Liver (tissue), 9 donors: Measurements from ENCODE around the gene ACOT6. TPM values are rescaled to one million over a fixed set of nuclear protein-coding genes. Genes with fewer than 3 reads are reported as not detected.

Experiments
- DNase-seq: peaks from one replicate; pipeline ENCODE4 v3.0.0-alpha.2; 2017; ENCODE audit warnings: low spot score
- H3K27ac ChIP-seq, 2 donors: one replicate each; pipeline ENCODE4 v1.7.0; 2013; ENCODE audit warnings: inconsistent platforms in 2 of 2, low read length in 2 of 2, control low read depth in 1 of 2, low read depth in 1 of 2, mild to moderate bottlenecking in 1 of 2
- H3K27me3 ChIP-seq, 4 donors: one replicate each; pipeline versions ENCODE4 v1.6.1 to v1.7.0; 2013; ENCODE audit warnings: low read length in 3 of 4, inconsistent platforms in 1 of 4, mild to moderate bottlenecking in 1 of 4, moderate library complexity in 1 of 4; ENCODE audit not compliant: control insufficient read depth in 4 of 4, insufficient read depth in 4 of 4
- H3K36me3 ChIP-seq, 4 donors: one replicate each; pipeline versions ENCODE4 v1.6.1 to v1.7.0; 2013; ENCODE audit warnings: low read length in 3 of 4, mild to moderate bottlenecking in 3 of 4, low read depth in 1 of 4, moderate library complexity in 1 of 4; ENCODE audit not compliant: control insufficient read depth in 4 of 4, insufficient read depth in 3 of 4
- H3K4me1 ChIP-seq, 4 donors: one replicate each; pipeline versions ENCODE4 v1.6.1 to v1.7.0; 2013; ENCODE audit warnings: low read length in 3 of 4, mild to moderate bottlenecking in 3 of 4, moderate library complexity in 1 of 4; ENCODE audit not compliant: control insufficient read depth in 4 of 4, insufficient read depth in 4 of 4
- H3K4me3 ChIP-seq, 3 donors: one replicate each; pipeline versions ENCODE4 v1.6.1 to v1.7.0; 2013; ENCODE audit warnings: low read length in 3 of 3, control low read depth in 1 of 3, low read depth in 1 of 3, mild to moderate bottlenecking in 1 of 3
- H3K9ac ChIP-seq, 2 donors: one replicate each; pipeline ENCODE4 v1.7.0; 2013; ENCODE audit warnings: low read length in 2 of 2, mild to moderate bottlenecking in 2 of 2, moderate library complexity in 2 of 2, control low read depth in 1 of 2, low read depth in 1 of 2
- H3K9me3 ChIP-seq, 4 donors: one replicate each; pipeline versions ENCODE4 v1.6.1 to v1.7.0; 2013; ENCODE audit warnings: low read length in 3 of 4; ENCODE audit not compliant: control insufficient read depth in 4 of 4
- ATF3 ChIP-seq: IDR thresholded peaks from 2 replicates; pipeline ENCODE4 v1.6.1; 2016; ENCODE audit warnings: antibody characterized with exemption
- CTCF ChIP-seq: fragments of 150-350 bp; IDR thresholded peaks from 2 replicates; pipeline ENCODE4 v1.5.1; 2017; ENCODE audit warnings: improper control_type of control experiment, low read depth, low read length; ENCODE audit not compliant: missing input control
- EGR1 ChIP-seq, 2 donors: IDR thresholded peaks; 2 replicates each; pipeline ENCODE4 v1.6.1; 2016 to 2018; ENCODE audit warnings: antibody characterized with exemption in 2 of 2, low read depth in 2 of 2
- FOXA1 ChIP-seq: IDR thresholded peaks from 2 replicates; pipeline ENCODE4 v1.6.1; 2016; ENCODE audit warnings: antibody characterized with exemption
- FOXA2 ChIP-seq: IDR thresholded peaks from 2 replicates; pipeline ENCODE4 v1.6.1; 2016; ENCODE audit warnings: antibody characterized with exemption
- GABPA ChIP-seq, 2 donors: IDR thresholded peaks in 1 of 2; conservative IDR thresholded peaks in 1 of 2; 2 replicates each; pipeline ENCODE4 v1.6.1; 2016; ENCODE audit warnings: antibody characterized with exemption in 2 of 2, mild to moderate bottlenecking in 1 of 2, moderate library complexity in 1 of 2
- HNF4A ChIP-seq, 2 donors: conservative IDR thresholded peaks; 2 replicates each; pipeline ENCODE4 v1.6.1; 2016; ENCODE audit warnings: antibody characterized with exemption in 2 of 2, mild to moderate bottlenecking in 2 of 2
- HNF4G ChIP-seq: IDR thresholded peaks from 2 replicates; pipeline ENCODE4 v1.6.1; 2016; ENCODE audit warnings: antibody characterized with exemption
- JUND ChIP-seq, 2 donors: IDR thresholded peaks; 2 replicates each; pipeline ENCODE4 v1.6.1; 2016; ENCODE audit warnings: antibody characterized with exemption in 2 of 2
- MAX ChIP-seq: IDR thresholded peaks from 2 replicates; pipeline ENCODE4 v1.6.1; 2016; ENCODE audit warnings: antibody characterized with exemption
- NR2F2 ChIP-seq: IDR thresholded peaks from 2 replicates; pipeline ENCODE4 v1.6.1; 2016; ENCODE audit warnings: antibody characterized with exemption
- RAD21 ChIP-seq, 2 donors: IDR thresholded peaks; 2 replicates each; pipeline ENCODE4 v1.6.1; 2016; ENCODE audit warnings: antibody characterized with exemption in 2 of 2, mild to moderate bottlenecking in 2 of 2
- REST ChIP-seq: IDR thresholded peaks from 2 replicates; pipeline ENCODE4 v1.6.1; 2016; ENCODE audit warnings: antibody characterized with exemption, mild to moderate bottlenecking
- RXRA ChIP-seq, 2 donors: IDR thresholded peaks; 2 replicates each; pipeline ENCODE4 v1.6.1; 2017 to 2018; ENCODE audit warnings: antibody characterized with exemption in 2 of 2, mild to moderate bottlenecking in 1 of 2
- SP1 ChIP-seq: IDR thresholded peaks from 2 replicates; pipeline ENCODE4 v1.6.1; 2018; ENCODE audit warnings: antibody characterized with exemption, mild to moderate bottlenecking
- TAF1 ChIP-seq: conservative IDR thresholded peaks from 2 replicates; pipeline ENCODE4 v1.6.1; 2016; ENCODE audit warnings: antibody characterized with exemption, mild to moderate bottlenecking
- YY1 ChIP-seq: IDR thresholded peaks from 2 replicates; pipeline ENCODE4 v1.6.1; 2016; ENCODE audit warnings: antibody characterized with exemption, mild to moderate bottlenecking
- ZBTB33 ChIP-seq: IDR thresholded peaks from 2 replicates; pipeline ENCODE4 v1.6.1; 2016; ENCODE audit warnings: antibody characterized with exemption
- WGBS: extraction: QIAGEN DNeasy Blood & Tissue Kit; methylation state at CpG from one replicate; pipeline ENCODE4 v1.1.7; 2013; 5-methylcytosine and 5-hydroxymethylcytosine counted together
- polyA plus RNA-seq, 2 donors: library from polyadenylated mRNA; stranded (reverse) in 1 of 2; unstranded in 1 of 2; fragments of 200-250 nt in 1 of 2; fragments of >200 nt in 1 of 2; fragmentation: Nextera tagmentation in 1 of 2; extraction: Ambion mirVana in 1 of 2; gene quantifications; one replicate each; pipeline versions ENCODE4 v1.2.1 to v1.2.3, GENCODE V29; 2013 to 2015
- total RNA-seq, 2 donors: library from RNA; depleted of rRNA; stranded (reverse); fragments of >200 nt; gene quantifications; one replicate each; pipeline ENCODE4 v1.2.3, GENCODE V29; 2014
- donor health status: healthy.
- donor health status: healthy.
- donor health status: healthy.
- donor health status: healthy.
- donor health status: healthy.

ACOT6 gene
- total and polyA plus RNA-seq, 4 donors, result 0.65 to 1.1 (median 1.1) TPM; not detected in 1

GRCh38 chr14:73613046-73613383 is 698 bp downstream of the ACOT6 start:
- no peak for DNase-seq
- Histone ChIP-seq H3K27ac (peak overlapping the region; percentile 91 to 96), H3K27me3 (no peaks in the 10 kb centered on the region), H3K9me3 (no peaks in the 10 kb centered on the region), H3K4me3 (peak overlapping the region; percentile 65 to 85 (median 76)), H3K9ac (peak overlapping the region; percentile 8 to 90), H3K36me3 (peaks cover 0 to 2% (median 0%) of the 10 kb centered on the region in 4 donors), H3K4me1 (peaks cover 0 to 18% (median 10%) of the 10 kb centered on the region in 4 donors)
- no peak for TF ChIP-seq MAX
- no peak for TF ChIP-seq HNF4A (conservative IDR thresholded peaks at IDR 0.05)
- TF ChIP-seq FOXA1, result no peak
- no peak for TF ChIP-seq REST
- TF ChIP-seq TAF1, result no peak
- no peak for TF ChIP-seq ZBTB33
- no peak for TF ChIP-seq SP1
- no peak for TF ChIP-seq HNF4G
- no peak for TF ChIP-seq JUND (IDR thresholded peaks at IDR 0.05)
- no peak for TF ChIP-seq RXRA (IDR thresholded peaks at IDR 0.05)
- TF ChIP-seq NR2F2, result no peak
- no peak for TF ChIP-seq GABPA (IDR thresholded peaks at IDR 0.05 in 1 of 2, conservative IDR thresholded peaks at IDR 0.05 in 1 of 2)
- no peak for TF ChIP-seq CTCF
- TF ChIP-seq RAD21 (IDR thresholded peaks at IDR 0.05), result no peak
- no peak for TF ChIP-seq EGR1 (IDR thresholded peaks at IDR 0.05; ENCODE audit: low read depth in 2 of 2)
- TF ChIP-seq ATF3, result no peak
- no peak for TF ChIP-seq FOXA2
- no peak for TF ChIP-seq YY1
- WGBS, result 3% methylated on average over 13 of the region's 13 CpGs
